SK-N-MC (cell line): ENCODE data around the gene FOXN4.

Source experiments
- DNase-seq: peaks from one replicate; pipeline ENCODE4 v3.0.0-alpha.2; 2011; ENCODE audit warnings: low read depth, low spot score
- H3K27ac ChIP-seq: fragments of 200-600 bp; sonication (generic); 2 replicates; pipeline ENCODE4 v1.5.1; 2016; ENCODE audit warnings: mixed run types
- H3K36me3 ChIP-seq: fragments of 200-600 bp; sonication (generic); 2 replicates; pipeline ENCODE4 v1.6.1; 2017; ENCODE audit warnings: antibody characterized with exemption, low read length, mixed read lengths; ENCODE audit not compliant: insufficient read depth
- H3K4me3 ChIP-seq: fragments of 200-600 bp; sonication (generic); 2 replicates; pipeline ENCODE4 v1.5.1; 2016
- H3K9ac ChIP-seq: fragments of 200-600 bp; sonication (generic); 2 replicates; pipeline ENCODE4 v1.8.0; 2017; ENCODE audit warnings: mixed run types, mixed read lengths; ENCODE audit not compliant: insufficient read length
- H3K9me3 ChIP-seq: fragments of 200-600 bp; sonication (generic); 2 replicates; pipeline ENCODE4 v1.6.1; 2017; ENCODE audit warnings: low read depth, mild to moderate bottlenecking, antibody characterized with exemption, low read length, moderate library complexity, mixed read lengths
- EZH2 ChIP-seq: fragments of 200-600 bp; sonication (generic); IDR thresholded peaks from one replicate; pipeline ENCODE4 v1.6.1; 2017; ENCODE audit warnings: antibody characterized with exemption
- FOXP2 ChIP-seq: optimal IDR thresholded peaks from 2 replicates; pipeline ENCODE3; 2011; ENCODE audit warnings: mild to moderate bottlenecking, moderate library complexity; ENCODE audit not compliant: insufficient read depth; ENCODE audit errors: extremely low read length, control extremely low read depth
- POLR2AphosphoS5 ChIP-seq: IDR thresholded peaks from 2 replicates; pipeline ENCODE4 v1.6.1; 2012; ENCODE audit warnings: mild to moderate bottlenecking, low read depth, low read length, borderline replicate concordance

FOXN4 gene

DNA sequence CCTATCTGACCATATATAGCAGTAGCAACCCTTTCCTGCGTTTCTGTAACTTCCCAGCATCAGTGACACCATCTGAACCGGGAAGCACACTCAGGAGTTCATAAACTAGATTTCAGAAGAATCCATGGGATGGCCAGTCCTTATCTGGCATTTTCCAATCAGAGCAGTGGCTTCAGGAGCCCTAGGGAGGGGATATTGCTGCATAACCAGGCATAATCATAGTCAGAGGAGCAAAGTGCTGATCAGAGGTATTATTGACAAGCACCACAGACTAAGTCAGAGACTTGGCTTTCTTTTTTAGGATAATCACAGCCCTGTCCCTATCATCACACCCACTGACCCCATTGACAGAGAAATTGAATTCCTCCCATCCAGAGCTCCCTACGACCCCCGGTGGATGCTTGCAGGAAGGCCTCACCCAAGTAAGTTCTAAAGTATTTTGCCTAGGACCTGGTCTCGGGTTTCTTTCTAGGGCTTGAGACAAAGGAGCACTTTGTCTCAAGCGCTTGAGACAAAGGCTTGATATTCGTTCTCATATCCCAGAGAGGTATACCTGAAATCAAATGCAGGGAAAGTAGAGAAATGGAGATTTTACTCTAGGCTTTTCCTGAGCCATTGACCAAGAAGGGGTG is 55.1 kb downstream of the FOXN4 start:
- TF ChIP-seq FOXP2 = no peak
- no peak for TF ChIP-seq POLR2AphosphoS5
- TF ChIP-seq EZH2 = no peak
- H3K36me3 ChIP-seq = peaks cover 23% of the 10 kb centered on the region
- no peak overlapping the region for H3K4me3 ChIP-seq
- no peak overlapping the region for H3K27ac ChIP-seq
- H3K9ac ChIP-seq = no peak overlapping the region
- H3K9me3 ChIP-seq = no peaks in the 10 kb centered on the region
- no peak for DNase-seq

DNA sequence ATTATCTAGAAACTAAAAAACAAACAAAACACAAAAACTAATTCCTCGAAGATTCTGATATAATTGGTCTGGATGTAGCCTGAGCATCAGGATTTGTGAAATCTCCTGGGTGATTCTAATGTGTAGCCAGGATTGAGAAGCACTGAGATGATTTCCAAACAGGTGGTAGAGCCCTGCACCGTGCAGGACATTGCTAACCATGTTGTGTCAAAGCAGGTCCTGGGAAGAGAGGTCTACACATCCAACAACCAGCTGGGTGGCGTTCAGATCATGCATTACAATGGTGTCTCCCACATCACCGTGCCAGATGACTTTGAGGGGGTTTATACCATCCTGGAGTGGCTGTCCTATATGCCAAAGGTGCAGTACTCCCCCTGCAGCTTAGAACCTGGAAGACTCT is 56.3 kb downstream of the FOXN4 start:
- TF ChIP-seq FOXP2 = no peak
- no peak for TF ChIP-seq POLR2AphosphoS5
- TF ChIP-seq EZH2 = no peak
- no peak overlapping the region for H3K4me3 ChIP-seq
- no peak for DNase-seq
- H3K9me3 ChIP-seq = no peaks in the 10 kb centered on the region
- H3K9ac ChIP-seq = no peak overlapping the region
- H3K27ac ChIP-seq = no peak overlapping the region
- H3K36me3 ChIP-seq = peaks cover 23% of the 10 kb centered on the region

DNA sequence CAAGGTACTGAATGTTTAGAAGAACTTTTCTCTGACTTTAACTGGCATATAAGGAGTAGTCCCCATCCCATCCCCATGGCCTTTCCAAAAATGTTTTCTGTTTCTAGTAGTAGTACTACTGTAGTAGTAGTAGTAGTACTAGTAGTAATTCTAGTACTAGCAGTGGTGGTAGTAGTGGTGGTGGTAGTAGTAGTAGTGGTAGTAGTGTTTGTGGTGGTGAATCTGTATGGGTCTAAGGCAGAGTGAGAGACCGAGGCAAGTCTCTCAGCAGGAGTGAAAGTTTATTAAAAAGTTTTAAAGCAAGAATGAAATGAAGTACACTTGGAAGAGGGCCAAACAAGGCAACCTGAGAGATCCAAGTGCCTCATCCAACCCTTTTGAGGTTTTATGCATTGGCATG is 58.6 kb downstream of the FOXN4 start:
- DNase-seq = peak; percentile 39
- no peak overlapping the region for H3K4me3 ChIP-seq

DNA sequence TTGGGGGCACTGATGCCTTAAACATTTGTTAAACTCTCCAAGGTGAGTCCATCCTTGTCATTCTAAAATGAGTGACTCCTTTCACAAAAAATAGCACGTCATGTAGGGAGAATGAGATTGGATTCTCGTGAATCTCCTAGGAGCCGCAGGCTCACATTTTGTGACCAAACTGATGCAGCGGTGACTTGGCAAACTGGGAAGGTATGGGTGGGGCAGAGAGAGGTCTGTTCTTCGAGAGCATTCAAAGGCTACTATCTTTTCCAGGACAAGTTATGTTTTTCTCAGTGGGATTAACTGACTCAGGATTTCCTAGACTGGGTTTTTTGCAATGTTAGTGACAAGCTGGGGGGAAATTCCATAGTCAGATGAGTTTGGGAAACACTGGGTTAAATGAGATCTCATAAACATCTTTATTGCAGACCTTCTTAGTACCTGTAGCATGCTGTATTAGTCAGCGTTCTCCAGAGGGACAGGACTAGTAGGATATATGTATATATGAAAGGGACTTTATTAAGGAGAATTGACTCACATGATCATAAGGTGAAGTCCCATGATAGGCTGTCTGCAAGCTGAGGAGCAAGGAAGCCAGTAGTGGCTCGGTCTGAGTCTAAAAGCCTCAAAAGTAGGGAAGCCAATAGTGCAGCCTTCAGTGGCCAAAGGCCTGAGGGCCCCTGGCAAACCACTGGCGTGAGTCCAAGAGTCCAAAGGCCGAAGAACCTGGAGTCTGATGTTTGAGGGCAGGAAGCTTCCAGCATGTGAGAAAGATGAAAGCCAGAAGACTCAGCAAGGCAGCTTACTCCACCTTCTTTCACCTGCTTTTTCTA is 61.0 kb downstream of the FOXN4 start:
- H3K9ac ChIP-seq = no peak overlapping the region
- H3K4me3 ChIP-seq = no peak overlapping the region
- H3K27ac ChIP-seq = no peak overlapping the region
- TF ChIP-seq EZH2 (no peak), POLR2AphosphoS5 (no peak), FOXP2 (no peak)
- H3K36me3 ChIP-seq = peaks cover 41% of the 10 kb centered on the region
- no peaks in the 10 kb centered on the region for H3K9me3 ChIP-seq
- no peak for DNase-seq

More for the DNA sequence above, 58.6 kb downstream of the FOXN4 start:
- H3K9ac ChIP-seq = no peak overlapping the region
- H3K9me3 ChIP-seq = no peaks in the 10 kb centered on the region
- H3K27ac ChIP-seq = no peak overlapping the region
- TF ChIP-seq EZH2 (no peak), FOXP2 (no peak), POLR2AphosphoS5 (no peak)
- peaks cover 34% of the 10 kb centered on the region for H3K36me3 ChIP-seq

DNA sequence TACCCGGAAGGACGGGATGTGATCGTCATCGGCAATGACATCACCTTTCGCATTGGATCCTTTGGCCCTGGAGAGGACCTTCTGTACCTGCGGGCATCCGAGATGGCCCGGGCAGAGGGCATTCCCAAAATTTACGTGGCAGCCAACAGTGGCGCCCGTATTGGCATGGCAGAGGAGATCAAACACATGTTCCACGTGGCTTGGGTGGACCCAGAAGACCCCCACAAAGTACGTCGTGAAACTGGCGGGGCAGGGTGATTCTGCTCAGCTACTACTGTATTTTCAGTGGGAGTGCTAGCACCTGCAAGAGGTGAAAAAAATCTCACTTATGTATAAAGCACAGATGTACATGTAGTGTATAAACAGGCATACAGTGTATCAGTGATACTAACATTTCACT is 62.9 kb downstream of the FOXN4 start:
- Histone ChIP-seq H3K27ac (no peak overlapping the region), H3K9me3 (no peaks in the 10 kb centered on the region), H3K9ac (no peak overlapping the region), H3K4me3 (no peak overlapping the region), H3K36me3 (peaks cover 41% of the 10 kb centered on the region; the same call in 1 of the 2 replicates)
- no peak for TF ChIP-seq FOXP2
- TF ChIP-seq EZH2 = no peak
- TF ChIP-seq POLR2AphosphoS5 = no peak
- DNase-seq = no peak

DNA sequence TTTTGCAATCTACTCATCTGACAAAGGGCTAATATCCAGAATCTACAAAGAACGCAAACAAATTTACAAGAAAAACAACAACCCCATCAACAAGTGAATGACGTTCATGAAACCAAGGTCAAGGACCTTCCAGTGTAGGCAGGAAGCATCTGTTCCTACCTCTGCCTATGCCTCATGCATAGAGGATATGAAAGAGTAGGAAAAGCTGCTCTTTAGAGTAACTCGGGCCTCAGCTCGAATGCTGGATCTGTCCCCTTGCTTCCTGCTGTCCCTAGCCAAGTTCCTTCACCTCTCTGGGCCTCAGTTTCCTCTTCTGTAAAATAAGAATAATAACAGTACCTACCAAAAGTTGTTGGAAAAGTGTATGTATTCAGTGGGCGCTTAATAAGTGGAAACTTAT is 65.0 kb downstream of the FOXN4 start:
- H3K9me3 ChIP-seq = no peaks in the 10 kb centered on the region
- no peak overlapping the region for H3K27ac ChIP-seq
- H3K36me3 ChIP-seq = peaks cover 52% of the 10 kb centered on the region; the same call in 1 of the 2 replicates
- TF ChIP-seq FOXP2 (no peak), EZH2 (no peak), POLR2AphosphoS5 (no peak)
- no peak for DNase-seq
- H3K4me3 ChIP-seq = no peak overlapping the region
- no peak overlapping the region for H3K9ac ChIP-seq

DNA sequence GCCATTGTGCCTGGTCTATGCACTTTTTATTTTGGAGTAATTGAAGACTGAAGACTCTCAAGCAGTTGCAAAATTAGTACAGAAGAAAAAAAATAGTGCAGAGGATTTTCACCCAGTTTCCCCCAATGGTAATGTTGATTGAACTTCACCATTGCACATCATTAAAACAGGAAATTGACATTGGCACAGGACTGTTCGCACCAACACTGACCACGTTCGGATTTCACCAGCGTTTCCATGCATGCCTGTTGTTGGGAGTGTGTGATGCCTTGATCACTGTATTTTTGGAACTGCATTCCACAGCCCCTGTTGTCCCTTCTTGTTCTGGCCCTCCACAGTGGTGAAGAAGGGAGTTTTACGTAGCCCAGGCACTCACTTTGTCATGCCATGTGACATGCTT is 67.1 kb downstream of the FOXN4 start:
- DNase-seq = no peak
- H3K27ac ChIP-seq = no peak overlapping the region
- H3K9ac ChIP-seq = no peak overlapping the region
- H3K36me3 ChIP-seq = peaks cover 58% of the 10 kb centered on the region; the same call in 1 of the 2 replicates
- H3K9me3 ChIP-seq = no peaks in the 10 kb centered on the region
- H3K4me3 ChIP-seq = no peak overlapping the region
- no peak for TF ChIP-seq POLR2AphosphoS5
- no peak for TF ChIP-seq FOXP2
- TF ChIP-seq EZH2 = no peak

DNA sequence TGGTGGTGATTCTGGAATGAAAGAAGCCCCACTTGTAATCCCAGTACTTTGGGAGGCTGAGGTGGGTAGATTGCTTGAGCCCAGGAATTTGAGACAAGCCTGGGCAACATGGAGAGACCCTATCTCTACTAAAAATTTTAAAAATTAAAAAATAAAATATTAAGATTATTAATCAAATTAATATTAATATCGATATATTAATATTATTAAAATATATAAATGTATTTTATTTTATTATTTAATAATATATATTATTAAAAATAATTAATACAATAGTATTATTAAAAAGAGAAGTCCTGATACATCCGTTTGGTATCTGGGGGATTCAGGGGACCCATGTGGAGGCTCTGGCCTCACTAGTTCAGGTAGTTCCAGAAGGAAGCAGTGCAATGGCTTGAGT is 68.7 kb downstream of the FOXN4 start:
- TF ChIP-seq FOXP2 (no peak), POLR2AphosphoS5 (no peak), EZH2 (no peak)
- Histone ChIP-seq H3K27ac (no peak overlapping the region), H3K9ac (no peak overlapping the region), H3K9me3 (no peaks in the 10 kb centered on the region), H3K36me3 (peaks cover 49% of the 10 kb centered on the region; the same call in 1 of the 2 replicates), H3K4me3 (no peak overlapping the region)
- no peak for DNase-seq
